NB4 (cell line): ENCODE data around the gene CENATAC.

Source experiments
- CTCF ChIP-seq: IDR thresholded peaks from one replicate; pipeline ENCODE4 v1.5.1; 2012; ENCODE audit warnings: low read depth, low read length
- POLR2A ChIP-seq: IDR thresholded peaks from 2 replicates; pipeline ENCODE4 v1.6.1; 2011; ENCODE audit warnings: mild to moderate bottlenecking; ENCODE audit not compliant: insufficient read length; ENCODE audit errors: extremely low read depth

DNA sequence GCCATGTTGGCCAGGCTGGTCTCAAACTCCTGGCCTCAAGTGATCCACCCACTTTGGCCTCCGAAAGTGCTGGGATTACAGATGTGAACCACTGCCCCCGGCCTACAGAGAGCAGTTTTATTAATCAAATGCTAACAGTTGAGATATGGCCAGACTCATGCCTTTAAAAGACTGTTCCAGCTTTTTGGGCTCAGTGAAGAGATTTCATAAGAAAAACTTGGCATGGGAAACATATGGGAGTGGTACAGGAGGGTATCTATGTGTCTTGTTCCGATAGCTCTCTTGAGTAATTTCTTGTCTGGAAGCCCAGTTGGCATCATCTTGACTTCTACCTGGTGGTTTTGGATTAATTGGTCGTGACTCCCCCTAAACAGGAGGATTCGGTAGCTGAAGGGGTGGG lies 40.9 kb downstream of the CENATAC start:
- no peak for TF ChIP-seq POLR2A
- TF ChIP-seq CTCF: no peak
